NCI-H1694 treated with DMSO at 0.1 percent for 48 hours (cell line): ENCODE data around the gene RCN2.
"Not testable (repeated sequence)": the region's sequence is repeated elsewhere in the genome, so short reads cannot be mapped to it uniquely, and the experiment has no call there.

Experiments used
- DNase-seq: peaks from one replicate; lab custom pipeline; 2025; lab: John Stamatoyannopoulos, UW

The RCN2 gene, protein sequence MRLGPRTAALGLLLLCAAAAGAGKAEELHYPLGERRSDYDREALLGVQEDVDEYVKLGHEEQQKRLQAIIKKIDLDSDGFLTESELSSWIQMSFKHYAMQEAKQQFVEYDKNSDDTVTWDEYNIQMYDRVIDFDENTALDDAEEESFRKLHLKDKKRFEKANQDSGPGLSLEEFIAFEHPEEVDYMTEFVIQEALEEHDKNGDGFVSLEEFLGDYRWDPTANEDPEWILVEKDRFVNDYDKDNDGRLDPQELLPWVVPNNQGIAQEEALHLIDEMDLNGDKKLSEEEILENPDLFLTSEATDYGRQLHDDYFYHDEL

GRCh38 chr15:76931397-76932134 lies at the start of gene RCN2:
Gene RCN2, plus strand, starts transcription at chr15:76931749. Its CDS starts 93 bp downstream, at chr15:76931842.
- peak; percentile 76 for DNase-seq

GRCh38 chr15:76885212-76885611 lies 46.3 kb upstream of the RCN2 start:
- DNase-seq: no peak

DNA sequence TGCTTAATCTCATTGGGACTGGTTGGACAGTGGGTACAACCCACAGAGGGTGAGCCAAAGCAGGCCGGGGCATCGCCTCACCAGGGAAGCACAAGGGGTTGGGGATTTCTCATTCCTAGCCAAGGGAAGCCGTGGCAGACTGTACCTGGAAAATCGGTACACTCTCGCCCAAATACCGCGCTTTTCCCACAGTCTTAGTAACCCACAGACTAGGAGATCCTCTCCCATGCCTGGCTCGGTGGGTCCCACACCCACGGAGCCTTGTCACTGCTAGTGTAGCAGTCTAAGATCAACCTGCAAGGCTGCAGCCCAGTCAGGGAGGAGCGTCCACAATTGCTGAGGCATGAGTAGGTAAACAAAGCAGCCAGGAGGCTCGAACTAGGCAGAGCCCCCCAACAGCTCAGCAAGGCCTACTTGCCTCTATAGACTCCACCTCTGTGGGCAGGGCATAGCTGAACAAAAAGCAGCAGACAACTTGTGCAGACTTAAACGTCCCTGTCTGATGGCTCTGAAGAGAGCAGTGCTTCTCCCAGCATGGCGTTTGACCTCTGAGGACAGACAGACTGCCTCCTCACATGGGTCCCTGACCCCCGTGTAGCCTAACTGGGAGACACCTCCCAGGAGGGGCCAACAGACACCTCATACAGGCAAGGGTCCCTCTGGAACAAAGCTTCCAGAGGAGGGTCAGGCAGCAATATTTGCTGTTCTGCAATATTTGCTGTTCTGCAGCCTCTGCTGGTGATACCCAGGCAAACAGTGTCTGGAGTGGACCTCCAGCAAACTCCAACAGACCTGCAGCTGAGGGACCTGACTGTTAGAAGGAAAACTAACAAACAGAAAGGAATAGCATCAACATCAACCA lies 44.0 kb upstream of the RCN2 start:
- DNase-seq: not testable (repeated sequence)

DNA sequence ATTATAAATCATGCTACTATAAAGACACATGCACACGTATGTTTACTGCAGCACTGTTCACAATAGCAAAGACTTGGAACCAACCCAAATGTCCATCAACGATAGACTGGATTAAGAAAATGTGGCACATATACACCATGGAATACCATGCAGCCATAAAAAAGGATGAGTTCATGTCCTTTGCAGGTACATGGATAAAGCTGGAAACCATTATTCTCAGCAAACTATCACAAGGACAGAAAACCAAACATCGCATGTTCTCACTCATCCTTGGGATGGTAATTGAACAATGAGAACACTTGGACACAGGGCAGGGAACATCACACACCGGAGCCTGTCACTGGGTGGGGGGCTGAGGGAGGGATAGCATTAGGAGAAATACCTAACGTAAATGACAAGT lies 38.7 kb upstream of the RCN2 start:
- DNase-seq: not testable (repeated sequence)

GRCh38 chr15:76894174-76894573 lies 37.4 kb upstream of the RCN2 start:
- no peak for DNase-seq

DNA sequence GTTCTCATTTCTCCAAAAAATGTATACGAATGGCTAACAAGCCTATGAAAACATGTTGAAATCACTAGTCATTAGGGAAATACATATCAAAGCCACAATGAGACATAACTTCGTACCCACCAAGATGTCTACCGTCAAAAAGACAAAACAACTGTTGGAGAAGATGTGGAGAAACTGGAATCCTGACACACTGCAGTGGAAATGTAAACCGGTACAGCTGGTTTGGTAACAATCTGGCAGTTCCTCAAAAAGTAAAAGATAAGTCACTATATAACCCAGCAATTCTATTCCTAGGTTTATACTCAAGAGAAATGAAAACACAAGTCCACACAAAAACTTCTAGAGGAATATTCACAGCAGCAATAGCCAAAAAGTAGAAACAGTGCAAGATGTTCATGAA lies 33.4 kb upstream of the RCN2 start:
- DNase-seq: no peak

- DNase-seq: not testable (repeated sequence)
These were observed 32.2 kb upstream of the RCN2 start for GRCh38 chr15:76899176-76899930.

GRCh38 chr15:76899931-76900310 lies 31.6 kb upstream of the RCN2 start:
- not testable (repeated sequence) for DNase-seq

GRCh38 chr15:76901965-76902364 lies 29.6 kb upstream of the RCN2 start:
- DNase-seq: no peak

GRCh38 chr15:76903251-76903681 lies 28.3 kb upstream of the RCN2 start:
- peak; percentile 14 for DNase-seq

GRCh38 chr15:76904461-76905012 lies 27.0 kb upstream of the RCN2 start:
- no peak for DNase-seq

DNA sequence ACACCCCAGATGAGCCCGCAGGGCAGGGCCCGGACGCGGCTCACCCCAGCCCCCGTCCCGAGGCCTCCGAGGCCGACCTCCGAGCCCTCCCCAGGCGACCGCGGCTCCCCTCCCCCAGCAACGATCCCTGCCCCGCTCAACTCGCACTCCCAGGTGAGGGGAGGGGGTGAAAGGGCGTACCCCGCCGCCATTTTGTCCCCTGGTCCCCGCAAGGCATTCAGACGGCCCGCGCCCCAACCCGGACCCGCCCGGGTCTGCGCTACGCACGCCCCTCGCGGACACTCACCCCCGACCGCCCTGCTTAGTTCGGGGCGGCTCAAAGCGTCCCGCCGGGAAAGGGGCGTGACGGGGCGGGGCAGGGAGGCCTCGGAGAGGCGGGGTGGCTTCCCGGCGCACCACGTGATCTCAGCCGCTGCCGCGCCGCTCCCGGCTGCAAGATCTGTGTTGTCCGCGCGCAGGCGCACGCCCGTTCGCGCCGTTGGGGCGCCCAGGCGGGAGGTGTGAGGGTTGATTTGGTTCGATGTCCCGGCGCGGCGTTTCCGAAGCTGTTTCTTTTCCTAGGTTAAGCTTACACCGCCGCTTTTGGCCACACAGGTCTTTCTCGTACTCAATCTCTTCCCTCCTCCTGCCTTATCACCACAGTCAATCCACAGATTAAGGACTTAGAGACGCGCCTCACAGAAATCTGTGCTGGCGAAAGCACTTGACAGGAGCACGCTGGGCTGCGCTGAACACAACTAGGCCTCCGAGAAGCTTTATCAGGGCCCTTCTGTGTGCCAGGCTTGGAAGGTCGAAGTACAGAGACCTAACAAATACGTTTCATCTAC lies 26.3 kb upstream of the RCN2 start, which contains the start of gene SCAPER:
TSS of gene SCAPER (minus strand) at position 328 of the 827 bp plus-strand sequence. CDS start 21,523 bp downstream, outside the sequence.
- DNase-seq: peak; percentile 57

- no peak for DNase-seq
These were observed 25.7 kb upstream of the RCN2 start for GRCh38 chr15:76905855-76906254.

DNA sequence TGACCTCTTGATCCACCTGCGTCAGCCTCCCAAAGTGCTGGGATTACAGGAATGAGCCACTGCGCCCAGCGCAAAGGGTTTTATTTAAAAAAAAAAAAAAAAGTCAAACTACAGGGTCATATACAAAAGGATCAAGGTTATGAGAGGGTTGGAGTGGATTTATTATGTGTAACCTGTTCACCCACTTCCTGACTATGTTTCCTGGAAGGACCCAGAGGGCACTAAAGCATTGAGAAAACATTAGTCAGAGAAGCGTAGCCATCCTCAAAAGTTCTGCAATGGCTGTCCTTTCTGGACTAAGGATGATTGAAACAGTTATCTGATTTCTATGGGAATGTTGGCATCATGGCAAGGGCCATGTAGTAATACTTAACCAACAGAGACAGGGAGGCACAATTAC lies 19.1 kb upstream of the RCN2 start:
- DNase-seq: no peak

DNA sequence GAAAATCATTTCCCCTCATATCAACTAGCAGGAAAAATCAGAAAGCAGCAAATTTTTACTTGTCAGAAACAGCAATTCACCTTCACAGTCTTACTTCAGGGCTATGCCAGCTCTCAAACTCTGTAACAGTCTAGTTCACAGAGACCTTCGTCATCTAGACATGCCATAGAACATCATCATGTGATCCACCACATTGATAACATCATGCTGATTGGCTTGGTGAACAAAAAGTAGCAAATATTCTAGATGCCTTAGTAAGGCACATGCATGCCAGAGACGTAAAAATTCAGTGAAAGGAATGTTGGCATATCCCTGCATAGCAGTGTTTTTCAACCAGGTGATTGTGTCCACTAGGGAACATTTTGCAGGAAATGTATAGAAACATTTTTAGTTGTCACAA lies 17.8 kb upstream of the RCN2 start:
- no peak for DNase-seq

- DNase-seq: no peak
These were observed 15.2 kb upstream of the RCN2 start for GRCh38 chr15:76916369-76916768.

DNA sequence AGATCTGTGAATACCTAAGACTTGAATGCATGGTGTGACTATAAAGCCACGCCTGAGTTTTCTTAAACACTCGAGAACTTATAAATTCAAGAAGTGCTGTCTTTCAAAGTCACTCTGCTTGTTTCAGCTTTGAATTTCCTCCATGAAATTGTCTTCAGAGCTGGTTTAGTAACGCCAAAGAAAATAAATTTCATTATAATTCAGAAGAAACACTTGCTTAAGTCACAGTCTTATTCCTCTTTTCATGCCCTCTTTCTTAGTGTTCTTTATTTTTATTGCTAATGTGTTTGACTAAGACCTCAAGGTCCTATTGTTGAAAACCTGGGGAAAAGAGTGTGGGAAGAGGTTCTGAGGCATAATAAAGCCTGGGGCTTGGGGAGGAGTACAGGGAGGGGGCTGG lies 3.3 kb upstream of the RCN2 start:
- DNase-seq: no peak

GRCh38 chr15:76929011-76929760 lies 2.4 kb upstream of the RCN2 start:
- no peak for DNase-seq

GRCh38 chr15:76930831-76931396 lies 635 bp upstream of the RCN2 start:
- no peak for DNase-seq
